Mesenchymal stem cell (in vitro differentiated cells and primary cell): ENCODE data around the gene MARCO.
A peak's percentile ranks its signal among the peaks of the same experiment; 100 is the strongest.

Source experiments
- DNase-seq: peaks from one replicate; pipeline ENCODE4 v3.0.0-alpha.2; 2013
- H2AFZ ChIP-seq: one replicate; pipeline ENCODE4 v1.6.1; 2013; ENCODE audit warnings: low read depth, mild to moderate bottlenecking, control low read depth, inconsistent platforms, low read length, moderate library complexity
- H2AK5ac ChIP-seq: 2 replicates; pipeline ENCODE4 v1.6.1; 2013; ENCODE audit warnings: low read length, moderate library complexity, mild to moderate bottlenecking, inconsistent platforms; ENCODE audit not compliant: severe bottlenecking
- H2BK120ac ChIP-seq: one replicate; pipeline ENCODE4 v1.6.1; 2013; ENCODE audit warnings: low read depth, mild to moderate bottlenecking, inconsistent platforms, low read length, moderate library complexity
- H2BK12ac ChIP-seq, 2 experiments: one replicate each; pipeline ENCODE4 v1.6.1; 2013; ENCODE audit warnings: inconsistent platforms in 2 of 2, low read length in 2 of 2, mild to moderate bottlenecking in 2 of 2, moderate library complexity in 2 of 2, control low read depth in 1 of 2
- H2BK15ac ChIP-seq: one replicate; pipeline ENCODE4 v1.6.1; 2013; ENCODE audit warnings: mild to moderate bottlenecking, low read depth, inconsistent platforms; ENCODE audit not compliant: poor library complexity, severe bottlenecking
- H2BK5ac ChIP-seq: 2 replicates; pipeline ENCODE4 v1.6.1; 2013; ENCODE audit warnings: low read depth, mild to moderate bottlenecking, low read length, control low read depth, inconsistent platforms; ENCODE audit not compliant: poor library complexity, severe bottlenecking
- H3K14ac ChIP-seq, 2 experiments: one replicate each; pipeline ENCODE4 v1.6.1; 2013; ENCODE audit warnings: inconsistent platforms in 2 of 2, low read length in 2 of 2, control low read depth in 1 of 2, mild to moderate bottlenecking in 1 of 2, moderate library complexity in 1 of 2
- H3K18ac ChIP-seq, 2 experiments: one replicate each; pipeline ENCODE4 v1.6.1; 2013; ENCODE audit warnings: inconsistent platforms in 2 of 2, low read length in 2 of 2, control low read depth in 1 of 2, low read depth in 1 of 2, mild to moderate bottlenecking in 1 of 2
- H3K23ac ChIP-seq, 2 experiments: one replicate each; pipeline ENCODE4 v1.6.1; 2013; ENCODE audit warnings: inconsistent platforms in 2 of 2, low read length in 2 of 2, mild to moderate bottlenecking in 2 of 2, moderate library complexity in 2 of 2, control low read depth in 1 of 2
- H3K27ac ChIP-seq: 2 replicates; pipeline ENCODE4 v1.5.1; 2013; ENCODE audit warnings: mild to moderate bottlenecking, moderate library complexity, low read length, control low read depth, inconsistent platforms; ENCODE audit not compliant: poor library complexity, severe bottlenecking
- H3K27me3 ChIP-seq, 2 experiments: 2 replicates each; pipeline versions ENCODE4 v1.6.1 to v1.7.0; 2013; ENCODE audit warnings: low read length in 2 of 2, mild to moderate bottlenecking in 2 of 2, moderate library complexity in 2 of 2, control low read depth in 1 of 2, inconsistent platforms in 1 of 2; ENCODE audit not compliant: control insufficient read depth in 1 of 2, insufficient read depth in 1 of 2
- H3K36me3 ChIP-seq, 2 experiments: 2 replicates each; pipeline versions ENCODE4 v1.6.1 to v1.7.0; 2013; ENCODE audit warnings: low read length in 2 of 2, control low read depth in 1 of 2, inconsistent platforms in 1 of 2, low read depth in 1 of 2, mild to moderate bottlenecking in 1 of 2; ENCODE audit not compliant: insufficient read depth in 2 of 2, control insufficient read depth in 1 of 2
- H3K4ac ChIP-seq, 2 experiments: one replicate each; pipeline ENCODE4 v1.6.1; 2013; ENCODE audit warnings: inconsistent platforms in 2 of 2, low read length in 2 of 2, mild to moderate bottlenecking in 2 of 2, moderate library complexity in 2 of 2, control low read depth in 1 of 2, low read depth in 1 of 2
- H3K4me1 ChIP-seq: 2 replicates; pipeline ENCODE4 v1.6.1; 2013; ENCODE audit warnings: low read depth, low read length, control low read depth; ENCODE audit not compliant: control insufficient read depth, insufficient read depth
- H3K4me2 ChIP-seq: 2 replicates; pipeline ENCODE4 v1.6.1; 2013; ENCODE audit warnings: low read length, mild to moderate bottlenecking, inconsistent platforms; ENCODE audit not compliant: poor library complexity, severe bottlenecking
- H3K4me3 ChIP-seq, 2 experiments: 2 replicates each; pipeline versions ENCODE4 v1.5.1 to v1.7.0; 2013; ENCODE audit warnings: low read length in 2 of 2, mild to moderate bottlenecking in 2 of 2, control low read depth in 1 of 2, low read depth in 1 of 2; ENCODE audit not compliant: insufficient read depth in 1 of 2
- H3K79me1 ChIP-seq: replicated peaks from 2 replicates; pipeline ENCODE4 v1.6.1; 2013; ENCODE audit warnings: mild to moderate bottlenecking, control low read depth, low read length, inconsistent platforms; ENCODE audit not compliant: poor library complexity, severe bottlenecking
- H3K9ac ChIP-seq: 2 replicates; pipeline ENCODE4 v1.7.0; 2013; ENCODE audit warnings: mild to moderate bottlenecking, low read length, moderate library complexity
- H3K9me3 ChIP-seq: 2 replicates; pipeline ENCODE4 v1.7.0; 2013; ENCODE audit warnings: mild to moderate bottlenecking, low read length; ENCODE audit not compliant: control insufficient read depth
- H4K8ac ChIP-seq: one replicate; pipeline ENCODE4 v1.6.1; 2013; ENCODE audit warnings: inconsistent platforms, mild to moderate bottlenecking, low read length, moderate library complexity
- H4K91ac ChIP-seq: one replicate; pipeline ENCODE4 v1.6.1; 2013; ENCODE audit warnings: mild to moderate bottlenecking, low read length, inconsistent platforms
- WGBS: methylation state at CpG from one replicate; pipeline ENCODE4 v1.1.7; 2013; ENCODE audit warnings: mixed read lengths; 5-methylcytosine and 5-hydroxymethylcytosine counted together

The MARCO gene

DNA sequence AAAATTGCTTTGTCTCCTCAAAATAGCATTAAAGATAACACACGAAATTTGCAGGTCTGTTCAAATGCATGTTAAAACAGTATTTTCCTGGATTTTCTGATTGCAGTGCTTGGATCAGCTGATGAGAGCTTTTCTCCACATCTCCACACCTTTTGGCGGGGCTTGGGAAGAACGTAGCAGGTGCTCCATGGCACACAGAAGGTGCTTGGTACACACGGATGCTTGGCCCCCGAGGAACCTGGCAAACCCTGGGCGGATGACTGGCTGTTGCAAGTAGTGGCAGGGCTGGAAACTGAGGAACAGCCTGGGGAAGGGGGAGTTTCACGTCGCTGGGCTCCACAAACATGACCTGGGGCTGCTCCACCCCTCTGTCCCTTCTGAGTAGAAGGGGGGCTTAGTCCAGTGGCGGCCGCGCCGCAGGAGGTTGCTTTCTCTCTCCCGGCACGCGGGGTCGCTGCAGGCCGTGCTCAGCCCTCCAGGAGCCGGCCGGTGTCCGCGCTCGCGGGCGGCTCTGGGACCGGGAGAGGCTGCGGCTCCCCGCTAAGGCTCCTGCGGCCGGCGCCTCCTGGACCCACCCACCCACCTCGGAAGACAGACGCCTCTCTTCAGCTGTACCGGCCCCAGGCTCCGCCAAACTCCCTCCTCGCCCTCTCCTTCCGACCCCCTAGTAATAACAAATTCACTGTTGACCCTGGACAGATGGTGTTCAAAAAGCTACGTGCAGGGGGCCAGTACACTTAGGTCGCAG, 69.3 kb downstream of the MARCO start:
- H4K8ac ChIP-seq: no peak overlapping the region
- H3K27me3 ChIP-seq: peaks cover 21 to 79% of the 10 kb centered on the region in 2 experiments
- no peaks in the 10 kb centered on the region for H3K36me3 ChIP-seq
- no peak overlapping the region for H2BK15ac ChIP-seq
- no peak overlapping the region for H3K14ac ChIP-seq
- no peak overlapping the region for H3K9ac ChIP-seq
- H2BK5ac ChIP-seq: no peak overlapping the region
- no peaks in the 10 kb centered on the region for H3K9me3 ChIP-seq
- peak; percentile 11 for DNase-seq
- no peak overlapping the region for H2AK5ac ChIP-seq
- no peak overlapping the region for H2BK120ac ChIP-seq
- H4K91ac ChIP-seq: no peak overlapping the region
- H3K23ac ChIP-seq: no peak overlapping the region
- no peak overlapping the region for H3K4me3 ChIP-seq
- H3K18ac ChIP-seq: no peak overlapping the region
- no peaks in the 10 kb centered on the region for H3K79me1 ChIP-seq
- no peak overlapping the region for H2AFZ ChIP-seq
- H3K4me1 ChIP-seq: peaks cover 2% of the 10 kb centered on the region
- H3K4ac ChIP-seq: no peak overlapping the region
- peak overlapping the region; percentile 19 for H3K4me2 ChIP-seq
- H2BK12ac ChIP-seq: no peak overlapping the region
- WGBS: 11% methylated on average over 36 of the region's 38 CpGs
- no peak overlapping the region for H3K27ac ChIP-seq

GRCh38 chr2:119011910-119012209, 69.9 kb downstream of the MARCO start:
- Histone ChIP-seq H3K27ac (no peak overlapping the region), H3K36me3 (no peaks in the 10 kb centered on the region), H3K4ac (no peak overlapping the region), H3K18ac (no peak overlapping the region), H3K23ac (no peak overlapping the region), H3K4me2 (no peak overlapping the region), H2BK120ac (no peak overlapping the region), H2BK15ac (no peak overlapping the region), H4K91ac (no peak overlapping the region), H3K9me3 (no peaks in the 10 kb centered on the region), H3K14ac (no peak overlapping the region), H4K8ac (no peak overlapping the region), H3K27me3 (peaks cover 21 to 79% of the 10 kb centered on the region in 2 experiments), H2AK5ac (no peak overlapping the region), H2BK12ac (no peak overlapping the region), H3K79me1 (no peaks in the 10 kb centered on the region), H3K9ac (no peak overlapping the region), H3K4me3 (no peak overlapping the region), H2BK5ac (no peak overlapping the region), H2AFZ (no peak overlapping the region), H3K4me1 (peaks cover 2% of the 10 kb centered on the region)
- 90% methylated on average over 5 of the region's 5 CpGs for WGBS
- no peak for DNase-seq

GRCh38 chr2:119012345-119013301, 70.6 kb downstream of the MARCO start:
- Histone ChIP-seq H3K18ac (no peak overlapping the region), H3K4ac (no peak overlapping the region), H2BK5ac (no peak overlapping the region), H3K14ac (no peak overlapping the region), H4K8ac (no peak overlapping the region), H3K36me3 (no peaks in the 10 kb centered on the region), H3K9me3 (no peaks in the 10 kb centered on the region), H2BK12ac (no peak overlapping the region), H3K27me3 (peaks cover 21 to 86% of the 10 kb centered on the region in 2 experiments), H4K91ac (no peak overlapping the region), H3K27ac (no peak overlapping the region), H2BK120ac (no peak overlapping the region), H2BK15ac (no peak overlapping the region), H3K4me3 (no peak overlapping the region), H2AK5ac (no peak overlapping the region), H3K4me2 (no peak overlapping the region), H3K9ac (no peak overlapping the region), H3K23ac (no peak overlapping the region), H2AFZ (no peak overlapping the region), H3K79me1 (no peaks in the 10 kb centered on the region), H3K4me1 (peaks cover 2% of the 10 kb centered on the region)
- no peak for DNase-seq
- 75% methylated on average over 10 of the region's 11 CpGs for WGBS

GRCh38 chr2:119013671-119014070, 71.7 kb downstream of the MARCO start:
- Histone ChIP-seq H3K4me1 (peaks cover 2% of the 10 kb centered on the region), H2AFZ (no peak overlapping the region), H2BK120ac (no peak overlapping the region), H3K4ac (no peak overlapping the region), H3K36me3 (no peaks in the 10 kb centered on the region), H3K9me3 (no peaks in the 10 kb centered on the region), H4K91ac (no peak overlapping the region), H3K18ac (no peak overlapping the region), H2BK15ac (no peak overlapping the region), H4K8ac (no peak overlapping the region), H3K4me3 (no peak overlapping the region), H3K14ac (no peak overlapping the region), H2BK12ac (no peak overlapping the region), H3K27me3 (peaks cover 21 to 88% of the 10 kb centered on the region in 2 experiments), H2BK5ac (no peak overlapping the region), H3K27ac (no peak overlapping the region), H3K4me2 (no peak overlapping the region), H2AK5ac (no peak overlapping the region), H3K79me1 (no peaks in the 10 kb centered on the region), H3K23ac (no peak overlapping the region), H3K9ac (no peak overlapping the region)
- no peak for DNase-seq
- 81% methylated on average over 2 of the region's 4 CpGs for WGBS
